Prostate gland (tissue), 2 donors: ENCODE results near the gene COL5A1.

Experiments
- POLR2A ChIP-seq: fragments of 450-650 bp; IDR thresholded peaks from one replicate; pipeline ENCODE4 v1.6.1; 2016; ENCODE audit warnings: antibody characterized with exemption, mild to moderate bottlenecking
- POLR2AphosphoS5 ChIP-seq: sonication (generic); formaldehyde crosslinking; IDR thresholded peaks from one replicate; pipeline ENCODE4 v1.6.1; 2017; ENCODE audit warnings: antibody characterized with exemption
- TF ChIP-seq, protein P1 (sequence below), 4 experiments: fragments of 200-600 bp in 2 of 4; fragments of 450-650 bp in 2 of 4; sonication (generic) in 2 of 4; IDR thresholded peaks; 1 replicate in 3 of 4; 2 replicates in 1 of 4; pipeline ENCODE4 v1.5.1; 2016 to 2019; ENCODE audit warnings: antibody characterized with exemption in 4 of 4, mild to moderate bottlenecking in 2 of 4, moderate library complexity in 2 of 4

GRCh38 chr9:134699343-134699740 lies 57.7 kb downstream of the COL5A1 start:
- TF ChIP-seq POLR2AphosphoS5, result no peak
- TF ChIP-seq POLR2A, result no peak
- TF ChIP-seq, protein P1, sequence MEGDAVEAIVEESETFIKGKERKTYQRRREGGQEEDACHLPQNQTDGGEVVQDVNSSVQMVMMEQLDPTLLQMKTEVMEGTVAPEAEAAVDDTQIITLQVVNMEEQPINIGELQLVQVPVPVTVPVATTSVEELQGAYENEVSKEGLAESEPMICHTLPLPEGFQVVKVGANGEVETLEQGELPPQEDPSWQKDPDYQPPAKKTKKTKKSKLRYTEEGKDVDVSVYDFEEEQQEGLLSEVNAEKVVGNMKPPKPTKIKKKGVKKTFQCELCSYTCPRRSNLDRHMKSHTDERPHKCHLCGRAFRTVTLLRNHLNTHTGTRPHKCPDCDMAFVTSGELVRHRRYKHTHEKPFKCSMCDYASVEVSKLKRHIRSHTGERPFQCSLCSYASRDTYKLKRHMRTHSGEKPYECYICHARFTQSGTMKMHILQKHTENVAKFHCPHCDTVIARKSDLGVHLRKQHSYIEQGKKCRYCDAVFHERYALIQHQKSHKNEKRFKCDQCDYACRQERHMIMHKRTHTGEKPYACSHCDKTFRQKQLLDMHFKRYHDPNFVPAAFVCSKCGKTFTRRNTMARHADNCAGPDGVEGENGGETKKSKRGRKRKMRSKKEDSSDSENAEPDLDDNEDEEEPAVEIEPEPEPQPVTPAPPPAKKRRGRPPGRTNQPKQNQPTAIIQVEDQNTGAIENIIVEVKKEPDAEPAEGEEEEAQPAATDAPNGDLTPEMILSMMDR (IDR thresholded peaks at IDR 0.05), result no peak
